PC-3 (cell line): ENCODE data around the gene REST. TPM values are rescaled to one million over a fixed set of nuclear protein-coding genes. Genes with fewer than 3 reads are reported as not detected.
A peak's percentile ranks its signal among the peaks of the same experiment; 100 is the strongest.

Source experiments
- ATAC-seq: fragments of 200-7000 bp; cut with Tn5 transposase; 2 replicates; pipeline ENCODE4 v1.9.1; 2020; ENCODE audit warnings: mild to moderate bottlenecking, moderate library complexity
- BruUV-seq: library from RNA; stranded (reverse); fragments of 400-500 nt; replicated peaks from 2 replicates; lab custom pipeline; 2021; lab: Mats Ljungman, UMichigan
- CTCF ChIA-PET: fragments of 300-600 bp; sonication (Branson Sonifier 250); formaldehyde crosslinking; loops from one replicate; lab custom pipeline; 2022; ENCODE audit warnings: antibody characterized with exemption; lab: Charles Lee
- POLR2A ChIA-PET: fragments of 300-600 bp; sonication (Branson Sonifier 250); formaldehyde crosslinking; loops from one replicate; lab custom pipeline; 2022; ENCODE audit warnings: antibody characterized with exemption; ENCODE audit not compliant: unreplicated experiment; lab: Charles Lee
- DNase-seq: peaks from one replicate; pipeline ENCODE4 v3.0.0-alpha.2; 2015
- H2AFZ ChIP-seq: fragments of 300-600 bp; sonication (generic); 2 replicates; pipeline ENCODE4 v1.6.0; 2016; ENCODE audit warnings: antibody characterized with exemption, low read length
- H3F3A ChIP-seq: fragments of 300-600 bp; sonication (generic); one replicate; pipeline ENCODE4 v1.6.0; 2017; ENCODE audit warnings: antibody characterized with exemption, low read length, control low read depth, mild to moderate bottlenecking; ENCODE audit not compliant: unreplicated experiment
- H3K27ac ChIP-seq: fragments of 300-600 bp; sonication (generic); 2 replicates; pipeline ENCODE4 v1.5.1; 2016; ENCODE audit warnings: mild to moderate bottlenecking, low read length
- H3K27me3 ChIP-seq: fragments of 300-600 bp; sonication (generic); 2 replicates; pipeline ENCODE4 v1.6.1; 2016; ENCODE audit warnings: low read length, mixed read lengths
- H3K36me3 ChIP-seq: fragments of 300-600 bp; sonication (generic); 2 replicates; pipeline ENCODE4 v1.6.1; 2016; ENCODE audit warnings: low read depth, mixed run types, low read length, mixed read lengths
- H3K4me1 ChIP-seq: fragments of 300-600 bp; sonication (generic); 2 replicates; pipeline ENCODE4 v1.5.1; 2016; ENCODE audit warnings: low read length; ENCODE audit not compliant: insufficient read depth
- H3K4me2 ChIP-seq: fragments of 300-600 bp; sonication (generic); 2 replicates; pipeline ENCODE4 v1.6.0; 2016; ENCODE audit warnings: low read length
- H3K4me3 ChIP-seq: fragments of 300-600 bp; sonication (generic); 2 replicates; pipeline ENCODE4 v1.5.1; 2016; ENCODE audit warnings: mild to moderate bottlenecking, low read length, mixed read lengths
- H3K79me2 ChIP-seq: fragments of 300-600 bp; sonication (generic); 2 replicates; pipeline ENCODE4 v1.6.1; 2017; ENCODE audit warnings: low read length, mixed read lengths
- H3K9ac ChIP-seq: fragments of 300-600 bp; sonication (generic); 2 replicates; pipeline ENCODE4 v1.6.0; 2016; ENCODE audit warnings: mild to moderate bottlenecking, low read length
- H3K9me2 ChIP-seq: fragments of 300-600 bp; sonication (generic); replicated peaks from 2 replicates; pipeline ENCODE4 v1.6.1; 2016; ENCODE audit warnings: mixed run types, low read length, mixed read lengths
- H3K9me3 ChIP-seq: fragments of 300-600 bp; sonication (generic); 2 replicates; pipeline ENCODE4 v1.6.1; 2016; ENCODE audit warnings: low read length, mixed read lengths
- H4K20me1 ChIP-seq: fragments of 300-600 bp; sonication (generic); 2 replicates; pipeline ENCODE4 v1.6.1; 2016; ENCODE audit warnings: low read length, mixed read lengths
- CTCF ChIP-seq: fragments of 300-600 bp; sonication (generic); conservative IDR thresholded peaks from 2 replicates; pipeline ENCODE4 v1.5.1; 2017; ENCODE audit warnings: antibody characterized with exemption, low read depth, mild to moderate bottlenecking, low read length
- EZH2 ChIP-seq: fragments of 300-600 bp; sonication (generic); IDR thresholded peaks from one replicate; pipeline ENCODE4 v1.6.1; 2017; ENCODE audit warnings: antibody characterized with exemption, mild to moderate bottlenecking, low read length; ENCODE audit not compliant: unreplicated experiment
- EZH2phosphoT487 ChIP-seq: fragments of 300-600 bp; sonication (generic); IDR thresholded peaks from 2 replicates; pipeline ENCODE4 v1.6.1; 2018; ENCODE audit warnings: mild to moderate bottlenecking, antibody characterized with exemption, low read length, borderline replicate concordance
- intact Hi-C: fragments of 100-400 bp; cut with micrococcal nuclease; formaldehyde crosslinking; loops from 2 replicates; pipeline ENCODE4 v1.9.0; 2023
- total RNA-seq: library from RNA; depleted of rRNA; stranded (reverse); fragments of >200 nt; gene quantifications from 2 replicates; pipeline ENCODE4 v1.2.3, GENCODE V29; 2014

Gene REST
- total RNA-seq, 1 experiment from 2014 or later, result 22.4 TPM

- ATAC-seq (peak; percentile 7), DNase-seq (peak; percentile 55)
- peak overlapping the region; percentile 96 for H2AFZ ChIP-seq
- 0 out of 2 replicates have a peak, but pooled peaks cover 3% of the 10 kb centered on the region for H3K36me3 ChIP-seq
- no peak for TF ChIP-seq EZH2
- TF ChIP-seq CTCF, result no peak
- TF ChIP-seq EZH2phosphoT487, result no peak
- H3K9me2 ChIP-seq, result no peaks in the 10 kb centered on the region
- H3K9me3 ChIP-seq, result no peaks in the 10 kb centered on the region
- no TSS peak for BruUV-seq
- H3K27me3 ChIP-seq, result no peaks in the 10 kb centered on the region
- peaks cover 57% of the 10 kb centered on the region for H3K79me2 ChIP-seq
- H3K4me1 ChIP-seq, result peaks cover 20% of the 10 kb centered on the region
- CTCF ChIA-PET, result no interaction called here
- H3K4me3 ChIP-seq, result peak overlapping the region; percentile 89
- H3F3A ChIP-seq, result no peaks in the 10 kb centered on the region
- POLR2A ChIA-PET, result no interaction called here
- H4K20me1 ChIP-seq, result 0 out of 2 replicates have a peak, but pooled peaks cover 5% of the 10 kb centered on the region
- peak overlapping the region; percentile 76 for H3K9ac ChIP-seq
- intact Hi-C loops, result loop anchor here (1.0 to 10.0 kb wide), 4 partner anchors 36 to 474 kb away; partner anchors contain the start of genes PAICS and PPAT
- H3K4me2 ChIP-seq, result peak overlapping the region; percentile 89
- H3K27ac ChIP-seq, result peak overlapping the region; percentile 40
These were observed 1.6 kb downstream of the REST start for GRCh38 chr4:56909086-56909894.

GRCh38 chr4:56910172-56910967 is 2.7 kb downstream of the REST start:
- peak overlapping the region; percentile 89 for H3K4me2 ChIP-seq
- peaks cover 20% of the 10 kb centered on the region for H3K4me1 ChIP-seq
- ATAC-seq (no peak), DNase-seq (peak; percentile 37)
- no peaks in the 10 kb centered on the region for H3K27me3 ChIP-seq
- H3K9ac ChIP-seq, result peak overlapping the region; percentile 76; the same call in 1 of the 2 replicates
- 0 out of 2 replicates have a peak, but pooled peaks cover 3% of the 10 kb centered on the region for H3K36me3 ChIP-seq
- 0 out of 2 replicates have a peak, but pooled peaks cover 5% of the 10 kb centered on the region for H4K20me1 ChIP-seq
- no peaks in the 10 kb centered on the region for H3K9me2 ChIP-seq
- TF ChIP-seq EZH2 (no peak), CTCF (no peak), EZH2phosphoT487 (no peak)
- no peaks in the 10 kb centered on the region for H3K9me3 ChIP-seq
- H2AFZ ChIP-seq, result peak overlapping the region; percentile 96; the same call in 1 of the 2 replicates
- intact Hi-C loops, result loop anchor here (2.0 kb wide), 1 partner anchor 26 kb away; no protein-coding TSS in a partner anchor
- peak overlapping the region; percentile 89 for H3K4me3 ChIP-seq
- no TSS peak for BruUV-seq
- peaks cover 63% of the 10 kb centered on the region for H3K79me2 ChIP-seq
- ChIA-PET CTCF (no interaction called here), POLR2A (no interaction called here)
- no peaks in the 10 kb centered on the region for H3F3A ChIP-seq
- H3K27ac ChIP-seq, result no peak overlapping the region
